ENCODE data around the gene TENT4A.

- no peak for TF ChIP-seq EZH2 (IDR thresholded peaks at IDR 0.05)
- 0 out of 2 replicates have a peak, but pooled peaks have one; percentile 12 for TF ChIP-seq POLR2AphosphoS5 (IDR thresholded peaks at IDR 0.05; ENCODE audit: borderline replicate concordance, low read depth, low read length)
Observed at GRCh38 chr5:6712142-6712576, 1.1 kb upstream of the TENT4A start.

Data from SK-N-MC (cell line).